SK-N-SH (cell line): Measurements from ENCODE around the gene HOPX. TPM values are rescaled to one million over a fixed set of nuclear protein-coding genes. Genes with fewer than 3 reads are reported as not detected.

ENCODE experiments used
- CTCF ChIA-PET: fragments of 300-600, 350-600 bp; formaldehyde crosslinking; extraction: SDS; loops from one replicate; lab custom pipeline; 2021; lab: Yijun Ruan, JAX
- POLR2A ChIA-PET: fragments of 350-600 bp; sonication (Branson Sonifier 250); formaldehyde crosslinking; extraction: SDS; loops from one replicate; lab custom pipeline; 2020; ENCODE audit warnings: antibody characterized with exemption, inconsistent platforms; lab: Yijun Ruan, JAX
- DNase-seq: peaks from one replicate; pipeline ENCODE4 v3.0.0; 2012
- H2AFZ ChIP-seq: fragments of 200-600 bp; sonication (generic); 2 replicates; pipeline ENCODE4 v1.8.1; 2016; ENCODE audit warnings: antibody characterized with exemption, mild to moderate bottlenecking, low read depth
- H3F3A ChIP-seq: fragments of 200-600 bp; sonication (generic); replicated peaks from 2 replicates; pipeline ENCODE3; 2016; ENCODE audit warnings: antibody characterized with exemption, mild to moderate bottlenecking; ENCODE audit not compliant: insufficient read depth
- H3K27ac ChIP-seq, 2 experiments: fragments of 200-500 bp in 1 of 2; fragments of 200-600 bp in 1 of 2; sonication (Bioruptor generic) in 1 of 2; sonication (generic), shearing (Covaris generic) in 1 of 2; 2 replicates each; pipeline versions ENCODE4 v1.5.1 to v1.6.1; 2014 to 2016; ENCODE audit warnings: low read depth in 2 of 2, inconsistent platforms in 1 of 2, low read length in 1 of 2, mild to moderate bottlenecking in 1 of 2, mixed read lengths in 1 of 2
- H3K27me3 ChIP-seq: fragments of 200-600 bp; sonication (generic), shearing (Covaris generic); 2 replicates; pipeline ENCODE4 v1.6.1; 2016; ENCODE audit warnings: mixed run types; ENCODE audit not compliant: insufficient read depth
- H3K36me3 ChIP-seq, 2 experiments: fragments of 200-500 bp in 1 of 2; fragments of 200-600 bp in 1 of 2; sonication (Bioruptor generic) in 1 of 2; sonication (generic) in 1 of 2; replicated peaks in 1 of 2; 2 replicates each; pipeline versions ENCODE3 to v1.5.1; 2014 to 2016; ENCODE audit warnings: low read length in 1 of 2, mild to moderate bottlenecking in 1 of 2; ENCODE audit not compliant: insufficient read depth in 2 of 2, control insufficient read depth in 1 of 2
- H3K4me1 ChIP-seq, 2 experiments: fragments of 200-500 bp in 1 of 2; fragments of 200-600 bp in 1 of 2; sonication (Bioruptor generic) in 1 of 2; sonication (generic), shearing (Covaris generic) in 1 of 2; 2 replicates each; pipeline versions ENCODE4 v1.5.1 to v1.6.1; 2014 to 2016; ENCODE audit warnings: low read depth in 1 of 2, low read length in 1 of 2, mixed run types in 1 of 2; ENCODE audit not compliant: insufficient read depth in 2 of 2, control insufficient read depth in 1 of 2
- H3K4me2 ChIP-seq: fragments of 200-600 bp; sonication (generic), shearing (Covaris generic); 2 replicates; pipeline ENCODE4 v1.6.1; 2017; ENCODE audit warnings: mixed run types
- H3K4me3 ChIP-seq, 2 experiments: fragments of 200-500 bp in 1 of 2; fragments of 200-600 bp in 1 of 2; sonication (Bioruptor generic) in 1 of 2; sonication (generic), shearing (Covaris generic) in 1 of 2; 2 replicates each; pipeline versions ENCODE4 v1.5.1 to v1.8.1; 2014 to 2016; ENCODE audit warnings: low read depth in 2 of 2, inconsistent platforms in 1 of 2, low read length in 1 of 2, mild to moderate bottlenecking in 1 of 2, mixed read lengths in 1 of 2, moderate library complexity in 1 of 2
- H3K79me2 ChIP-seq: fragments of 200-600 bp; sonication (generic); 2 replicates; pipeline ENCODE4 v1.8.1; 2017; ENCODE audit warnings: mild to moderate bottlenecking; ENCODE audit not compliant: insufficient read depth
- H3K9ac ChIP-seq: fragments of 200-600 bp; sonication (generic); 2 replicates; pipeline ENCODE4 v1.6.1; 2017; ENCODE audit warnings: mixed run types
- H3K9me2 ChIP-seq: fragments of 200-600 bp; sonication (generic); 2 replicates; pipeline ENCODE4 v1.6.1; 2017; ENCODE audit warnings: mixed run types
- H3K9me3 ChIP-seq: fragments of 200-600 bp; sonication (generic); 2 replicates; pipeline ENCODE4 v1.6.1; 2017; ENCODE audit warnings: mixed run types, mild to moderate bottlenecking, moderate library complexity
- H4K20me1 ChIP-seq: fragments of 200-600 bp; sonication (generic); 2 replicates; pipeline ENCODE4 v1.6.1; 2017; ENCODE audit warnings: mild to moderate bottlenecking, mixed run types; ENCODE audit not compliant: insufficient read depth
- CHD2 ChIP-seq: fragments of 150-350 bp; IDR thresholded peaks from 2 replicates; pipeline ENCODE4 v1.6.1; 2018; ENCODE audit warnings: low read length; ENCODE audit not compliant: partially characterized antibody
- ELF1 ChIP-seq: IDR thresholded peaks from 2 replicates; pipeline ENCODE4 v1.4.0; 2012
- EP300 ChIP-seq, 2 experiments: IDR thresholded peaks; 2 replicates each; pipeline versions ENCODE4 v1.4.0 to v1.6.1; 2012; ENCODE audit warnings: borderline replicate concordance in 1 of 2, low read depth in 1 of 2, low read length in 1 of 2
- FOXJ3 ChIP-seq: sonication (generic); formaldehyde crosslinking; IDR thresholded peaks from 2 replicates; pipeline ENCODE4 v1.5.1; 2020; ENCODE audit warnings: mild to moderate bottlenecking, missing genetic modification reagents
- FOXM1 ChIP-seq: IDR thresholded peaks from 2 replicates; pipeline ENCODE4 v1.4.0; 2012; ENCODE audit warnings: low read depth, mild to moderate bottlenecking
- GATA2 ChIP-seq: sonication (generic); formaldehyde crosslinking; IDR thresholded peaks from 2 replicates; pipeline ENCODE4 v1.5.0; 2020; ENCODE audit warnings: mild to moderate bottlenecking, missing genetic modification reagents
- NFIC ChIP-seq: IDR thresholded peaks from 2 replicates; pipeline ENCODE4 v1.4.0; 2012; ENCODE audit warnings: borderline replicate concordance
- POLR2AphosphoS5 ChIP-seq: IDR thresholded peaks from 2 replicates; pipeline ENCODE4 v1.6.1; 2012; ENCODE audit warnings: low read depth, low read length
- RCOR1 ChIP-seq: fragments of 150-350 bp; IDR thresholded peaks from 2 replicates; pipeline ENCODE4 v1.6.1; 2017; ENCODE audit warnings: antibody characterized with exemption, low read length
- RXRA ChIP-seq: IDR thresholded peaks from 2 replicates; pipeline ENCODE4 v1.4.0; 2012; ENCODE audit warnings: low read depth, mild to moderate bottlenecking, borderline replicate concordance
- SIN3A ChIP-seq: IDR thresholded peaks from 2 replicates; pipeline ENCODE4 v1.6.1; 2012; ENCODE audit warnings: low read depth, mild to moderate bottlenecking, low read length, moderate library complexity, borderline replicate concordance
- TAF1 ChIP-seq: IDR thresholded peaks from 2 replicates; pipeline ENCODE4 v1.6.1; 2012; ENCODE audit warnings: low read depth, mild to moderate bottlenecking, low read length, moderate library complexity, borderline replicate concordance
- WGBS: methylation state at CpG from one replicate; pipeline ENCODE4 v1.1.6; 2017; ENCODE audit warnings: low lambda C conversion rate; 5-methylcytosine and 5-hydroxymethylcytosine counted together
- polyA plus RNA-seq, 3 experiments: library from polyadenylated mRNA; depleted of rRNA; stranded (reverse); fragments of >200 nt; gene quantifications; 2 replicates each; pipeline ENCODE4 v1.2.3, GENCODE V29; 2012
- TF ChIP-seq, protein P1 (sequence below): fragments of 200-600 bp; sonication (generic); IDR thresholded peaks from 2 replicates; pipeline ENCODE4 v1.6.1; 2017; ENCODE audit warnings: antibody characterized with exemption, mild to moderate bottlenecking, moderate library complexity
- TF ChIP-seq, protein P2 (sequence below): IDR thresholded peaks from 2 replicates; pipeline ENCODE4 v1.4.0; 2012; ENCODE audit warnings: low read depth, borderline replicate concordance

Gene HOPX
- polyA plus RNA-seq, 1 of the 3 experiments (the other 2 are of a cell fraction), result 0.05 TPM

DNA sequence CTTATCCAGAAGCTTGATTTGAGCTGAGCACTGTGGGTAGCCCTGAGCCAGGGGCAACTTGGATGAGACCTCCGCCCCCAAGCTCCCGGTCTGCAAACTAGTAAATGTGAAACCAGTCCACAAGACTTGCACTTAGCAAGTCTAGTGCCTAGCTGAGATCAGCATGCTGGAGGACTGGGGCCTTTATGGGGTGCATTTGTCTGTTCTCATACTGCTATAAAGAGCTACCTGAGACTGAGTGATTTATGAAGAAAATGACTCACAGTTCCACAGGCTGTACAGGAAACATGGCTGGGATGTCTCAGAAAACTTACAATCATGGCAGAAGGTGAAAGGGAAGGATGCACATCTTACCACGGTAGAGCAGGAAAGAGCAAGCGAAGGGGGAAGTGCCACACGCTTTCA lies 42.1 kb upstream of the HOPX start:
- Histone ChIP-seq H3K79me2 (no peaks in the 10 kb centered on the region), H3K9me3 (no peaks in the 10 kb centered on the region), H3K27me3 (no peaks in the 10 kb centered on the region), H3K36me3 (no peaks in the 10 kb centered on the region), H3K4me2 (no peak overlapping the region), H3K27ac (no peak overlapping the region), H3K4me1 (no peaks in the 10 kb centered on the region), H4K20me1 (no peaks in the 10 kb centered on the region), H3F3A (no peaks in the 10 kb centered on the region), H2AFZ (no peak overlapping the region), H3K4me3 (no peak overlapping the region), H3K9ac (no peak overlapping the region), H3K9me2 (no peaks in the 10 kb centered on the region)
- TF ChIP-seq, protein P1, sequence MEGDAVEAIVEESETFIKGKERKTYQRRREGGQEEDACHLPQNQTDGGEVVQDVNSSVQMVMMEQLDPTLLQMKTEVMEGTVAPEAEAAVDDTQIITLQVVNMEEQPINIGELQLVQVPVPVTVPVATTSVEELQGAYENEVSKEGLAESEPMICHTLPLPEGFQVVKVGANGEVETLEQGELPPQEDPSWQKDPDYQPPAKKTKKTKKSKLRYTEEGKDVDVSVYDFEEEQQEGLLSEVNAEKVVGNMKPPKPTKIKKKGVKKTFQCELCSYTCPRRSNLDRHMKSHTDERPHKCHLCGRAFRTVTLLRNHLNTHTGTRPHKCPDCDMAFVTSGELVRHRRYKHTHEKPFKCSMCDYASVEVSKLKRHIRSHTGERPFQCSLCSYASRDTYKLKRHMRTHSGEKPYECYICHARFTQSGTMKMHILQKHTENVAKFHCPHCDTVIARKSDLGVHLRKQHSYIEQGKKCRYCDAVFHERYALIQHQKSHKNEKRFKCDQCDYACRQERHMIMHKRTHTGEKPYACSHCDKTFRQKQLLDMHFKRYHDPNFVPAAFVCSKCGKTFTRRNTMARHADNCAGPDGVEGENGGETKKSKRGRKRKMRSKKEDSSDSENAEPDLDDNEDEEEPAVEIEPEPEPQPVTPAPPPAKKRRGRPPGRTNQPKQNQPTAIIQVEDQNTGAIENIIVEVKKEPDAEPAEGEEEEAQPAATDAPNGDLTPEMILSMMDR, result no peak
- TF ChIP-seq RCOR1, result no peak
- TF ChIP-seq GATA2 (CRISPR knock-in tag), result no peak
- TF ChIP-seq POLR2AphosphoS5, result no peak
- no peak for TF ChIP-seq RXRA
- TF ChIP-seq FOXJ3 (CRISPR knock-in tag), result no peak
- ChIA-PET CTCF (interaction anchor here (0.9 kb wide), 1 partner anchor 21 kb away, joined by 3 read pairs; no protein-coding TSS in a partner anchor), POLR2A (no interaction called here)
- DNase-seq, result no peak
- WGBS, result 52% methylated on average over 5 of the region's 5 CpGs

DNA sequence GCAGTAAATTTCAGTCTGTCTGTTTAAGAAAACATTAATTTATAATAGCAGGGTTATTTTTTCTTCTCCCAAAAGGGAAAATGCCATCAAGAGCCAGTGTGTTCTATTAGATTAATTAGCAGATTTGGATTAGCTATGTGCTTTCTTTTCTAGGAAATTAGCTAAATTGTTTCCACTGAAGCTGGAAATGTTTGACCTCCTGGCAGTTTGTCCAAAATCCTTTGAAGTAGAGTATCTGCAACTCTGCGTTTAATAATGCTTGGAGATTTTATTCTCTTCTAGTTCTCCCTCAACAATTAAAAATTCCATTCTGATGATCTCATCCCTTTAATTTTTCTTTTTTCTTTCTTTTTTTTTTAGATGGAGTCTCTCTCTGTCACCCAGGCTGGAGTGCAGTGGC lies 27.1 kb upstream of the HOPX start:
- no peaks in the 10 kb centered on the region for H3K9me3 ChIP-seq
- no peaks in the 10 kb centered on the region for H3F3A ChIP-seq

More for the DNA sequence above, 27.1 kb upstream of the HOPX start:
- Histone ChIP-seq H3K4me1 (no peaks in the 10 kb centered on the region), H4K20me1 (no peaks in the 10 kb centered on the region), H3K4me3 (no peak overlapping the region), H3K27ac (no peak overlapping the region), H3K79me2 (no peaks in the 10 kb centered on the region), H3K9ac (no peak overlapping the region), H3K36me3 (no peaks in the 10 kb centered on the region), H3K4me2 (no peak overlapping the region), H3K27me3 (no peaks in the 10 kb centered on the region), H2AFZ (no peak overlapping the region), H3K9me2 (no peaks in the 10 kb centered on the region)
- WGBS, result 59% methylated on average over 1 of the region's 1 CpG
- TF ChIP-seq TAF1 (no peak), CHD2 (no peak), SIN3A (no peak), EP300 (IDR thresholded peaks at IDR 0.05; ENCODE audit: borderline replicate concordance in 1 of 2, low read depth in 1 of 2, low read length in 1 of 2) (no peak), NFIC (no peak), ELF1 (no peak), FOXM1 (no peak)
- TF ChIP-seq, protein P2, sequence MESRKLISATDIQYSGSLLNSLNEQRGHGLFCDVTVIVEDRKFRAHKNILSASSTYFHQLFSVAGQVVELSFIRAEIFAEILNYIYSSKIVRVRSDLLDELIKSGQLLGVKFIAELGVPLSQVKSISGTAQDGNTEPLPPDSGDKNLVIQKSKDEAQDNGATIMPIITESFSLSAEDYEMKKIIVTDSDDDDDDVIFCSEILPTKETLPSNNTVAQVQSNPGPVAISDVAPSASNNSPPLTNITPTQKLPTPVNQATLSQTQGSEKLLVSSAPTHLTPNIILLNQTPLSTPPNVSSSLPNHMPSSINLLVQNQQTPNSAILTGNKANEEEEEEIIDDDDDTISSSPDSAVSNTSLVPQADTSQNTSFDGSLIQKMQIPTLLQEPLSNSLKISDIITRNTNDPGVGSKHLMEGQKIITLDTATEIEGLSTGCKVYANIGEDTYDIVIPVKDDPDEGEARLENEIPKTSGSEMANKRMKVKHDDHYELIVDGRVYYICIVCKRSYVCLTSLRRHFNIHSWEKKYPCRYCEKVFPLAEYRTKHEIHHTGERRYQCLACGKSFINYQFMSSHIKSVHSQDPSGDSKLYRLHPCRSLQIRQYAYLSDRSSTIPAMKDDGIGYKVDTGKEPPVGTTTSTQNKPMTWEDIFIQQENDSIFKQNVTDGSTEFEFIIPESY, result no peak
- TF ChIP-seq, protein P1, result no peak
- POLR2A ChIA-PET, result no interaction called here
- no peak for DNase-seq
- CTCF ChIA-PET, result interaction anchor here (0.7 to 1.3 kb wide), 2 partner anchors 18 to 49 kb away, joined by 3 read pairs; no protein-coding TSS in a partner anchor
